ENCODE results near the gene SBDS.

Gene SBDS

GRCh38 chr7:66937940-66938339, 57.4 kb downstream of the SBDS start:
- no peak for DNase-seq (ENCODE audit: low read depth in 2 of 2)

All from stimulated activated CD8-positive, alpha-beta memory T cell treated with anti-CD3 and anti-CD28 coated beads, Interleukin-2, amount 100 ng/mL, for 48 hours (primary cell).